Activated naive CD4-positive, alpha-beta T cell treated with Interleukin-2 at 50 U/mL for 16 hours (primary cell): Measurements from ENCODE around the gene CCNF.
"Not testable (repeated sequence)": the region's sequence is repeated elsewhere in the genome, so short reads cannot be mapped to it uniquely, and the experiment has no call there.

Experiments
- DNase-seq: peaks from one replicate; pipeline ENCODE4 v3.0.0-alpha.2; 2020

Gene CCNF

DNA sequence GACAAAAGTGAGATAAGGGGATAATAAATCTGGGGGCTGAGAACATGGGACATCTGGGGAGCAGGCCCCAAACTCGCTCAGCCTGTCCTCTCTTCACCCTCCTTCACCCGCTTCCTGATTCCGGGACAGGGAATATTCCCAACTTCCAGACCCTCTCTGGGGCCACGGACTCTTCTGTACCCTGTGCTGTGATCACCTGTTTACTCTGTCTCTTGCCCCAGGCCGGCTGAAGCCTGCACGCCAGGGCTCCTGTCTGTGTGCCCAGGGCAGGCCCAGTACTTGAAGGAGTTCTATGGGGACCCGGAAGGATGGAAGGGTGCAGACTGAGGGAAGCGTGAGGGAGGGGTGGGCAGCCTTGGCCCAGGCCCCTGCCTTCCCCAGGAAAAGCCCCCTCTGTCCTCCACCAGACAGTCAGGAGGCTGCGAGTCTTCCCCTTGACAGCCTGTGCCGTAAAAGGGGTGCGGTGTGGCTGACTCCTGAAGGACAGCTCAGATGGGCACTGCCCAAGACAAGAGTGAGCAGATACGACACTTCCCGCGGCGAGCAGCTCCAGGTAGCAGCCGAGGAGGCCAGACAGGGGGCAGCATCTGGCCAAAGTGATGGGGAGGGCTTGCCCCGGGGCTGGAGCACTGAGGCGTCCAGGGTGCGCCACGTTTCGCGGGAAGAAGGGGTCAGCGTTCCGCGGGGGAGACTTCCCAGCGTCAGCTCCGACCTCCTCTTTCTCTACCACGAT, 1.0 kb upstream of the CCNF start:
- peak; percentile 13 for DNase-seq

- DNase-seq = no peak
Measured at GRCh38 chr16:2428784-2429033, 538 bp upstream of the CCNF start.

GRCh38 chr16:2429771-2430663, 770 bp downstream of the CCNF start:
- peak; percentile 9 for DNase-seq

GRCh38 chr16:2432286-2432685, 3.0 kb downstream of the CCNF start:
- DNase-seq = no peak

DNA sequence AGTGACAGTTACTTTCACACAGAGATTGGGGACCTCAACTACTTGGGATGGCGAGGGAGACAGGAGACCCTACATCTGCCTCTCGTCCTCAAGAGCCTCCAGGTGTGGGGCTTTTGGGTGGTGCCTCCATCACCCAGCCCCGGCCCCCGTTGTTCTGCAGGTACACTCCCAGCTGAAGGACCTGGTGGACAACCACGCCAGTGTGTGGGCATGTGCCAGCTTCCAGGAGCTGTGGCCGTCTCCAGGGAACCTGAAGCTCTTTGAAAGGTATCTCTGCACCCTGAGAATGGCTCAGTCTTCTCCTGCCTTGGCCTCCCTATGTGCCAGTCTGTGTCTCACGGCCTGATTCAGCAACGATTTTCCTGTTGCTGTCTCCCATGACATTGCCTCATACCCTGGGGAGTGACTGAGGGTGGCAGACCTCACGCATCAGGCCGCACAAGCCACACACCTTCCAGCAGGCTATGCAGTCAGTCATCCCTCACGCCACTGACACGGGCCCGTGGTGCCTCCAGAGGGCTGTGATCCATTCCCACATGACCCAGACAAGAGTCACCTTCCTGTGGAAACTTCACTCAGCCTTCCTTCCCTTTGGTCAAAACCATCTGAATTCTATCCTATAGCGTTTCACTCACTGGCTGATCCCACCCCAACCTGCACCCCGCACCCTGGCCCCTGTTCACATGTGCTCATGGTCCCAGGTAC, 3.7 kb downstream of the CCNF start:
- no peak for DNase-seq

GRCh38 chr16:2435236-2435635, 6.0 kb downstream of the CCNF start:
- not testable (repeated sequence) for DNase-seq

DNA sequence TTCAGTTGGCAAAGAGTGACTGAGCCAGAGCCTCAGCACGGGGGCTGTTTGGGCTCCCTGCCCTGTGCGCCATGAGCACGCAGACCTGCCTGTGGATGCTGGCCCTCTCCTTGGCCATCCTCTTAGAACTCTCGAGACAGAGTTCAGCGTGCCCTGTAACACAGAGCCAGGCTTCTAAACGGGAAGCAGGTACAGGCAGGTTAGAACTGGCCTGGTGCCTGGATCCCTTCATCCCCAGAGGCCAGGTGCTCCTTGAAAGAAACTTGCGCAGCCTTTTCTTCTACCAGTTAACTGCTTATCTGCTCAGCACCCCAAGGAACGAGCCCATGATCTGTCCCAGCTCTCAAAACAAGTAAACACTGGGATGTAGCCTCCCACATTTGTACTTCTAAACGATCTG, 6.9 kb downstream of the CCNF start:
- no peak for DNase-seq

GRCh38 chr16:2437032-2437790, 8.0 kb downstream of the CCNF start:
- DNase-seq = no peak

GRCh38 chr16:2438121-2438520, 8.9 kb downstream of the CCNF start:
- no peak for DNase-seq

DNA sequence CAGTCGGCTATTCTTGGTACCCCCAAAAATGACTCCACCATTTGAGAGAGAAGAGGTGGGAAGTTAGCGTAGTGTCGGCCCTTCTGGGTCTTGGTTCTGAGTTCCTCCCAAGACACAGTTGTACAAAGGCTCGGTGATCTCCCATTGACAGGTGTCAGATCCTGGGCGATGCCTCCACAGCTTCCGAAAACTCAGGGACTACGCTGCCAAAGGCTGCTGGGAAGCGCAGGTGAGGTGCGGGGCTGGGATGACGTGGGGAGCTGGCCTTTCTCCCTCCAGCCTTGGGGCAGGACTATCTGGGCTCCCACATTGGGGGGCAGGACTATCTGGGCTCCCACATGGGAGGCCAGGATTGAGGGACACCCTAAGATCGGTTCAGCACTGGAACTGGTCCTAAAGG, 10.4 kb downstream of the CCNF start:
- no peak for DNase-seq

- DNase-seq = not testable (repeated sequence)
Measured at GRCh38 chr16:2441143-2441804, 12.0 kb downstream of the CCNF start.

- no peak for DNase-seq
Measured at GRCh38 chr16:2443555-2443954, 14.3 kb downstream of the CCNF start.

DNA sequence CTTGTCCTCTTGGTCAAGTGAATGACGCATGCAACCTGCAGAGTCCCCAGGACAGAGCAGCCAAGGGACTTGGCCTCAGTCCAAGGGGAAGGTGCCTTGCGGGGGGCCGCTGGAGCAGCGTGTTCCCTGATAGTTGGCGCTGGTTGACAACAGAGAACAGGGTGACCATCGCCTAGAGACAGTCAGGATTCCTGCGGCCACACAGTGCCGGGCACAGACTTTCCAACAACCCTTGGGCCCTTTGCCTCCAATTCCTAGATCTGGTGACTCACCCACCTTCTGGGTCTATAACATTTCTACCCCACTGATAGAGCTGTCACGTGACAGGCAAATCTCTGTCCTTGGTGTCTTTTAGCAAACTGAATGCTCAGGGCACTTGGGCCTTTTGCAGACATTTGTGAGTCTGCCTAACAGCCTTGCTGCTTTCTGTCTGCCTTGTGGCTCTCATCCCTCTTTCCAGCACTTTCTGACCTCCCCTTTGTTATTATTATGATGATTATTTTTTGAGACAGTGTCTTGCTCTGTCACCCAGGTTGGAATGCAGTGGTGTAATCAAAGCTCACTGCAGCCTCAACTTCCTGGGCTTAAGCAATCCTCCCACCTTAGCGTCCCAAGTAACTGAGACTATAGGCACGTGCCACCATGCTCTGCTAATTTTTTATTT, 18.8 kb downstream of the CCNF start:
- DNase-seq = no peak

DNA sequence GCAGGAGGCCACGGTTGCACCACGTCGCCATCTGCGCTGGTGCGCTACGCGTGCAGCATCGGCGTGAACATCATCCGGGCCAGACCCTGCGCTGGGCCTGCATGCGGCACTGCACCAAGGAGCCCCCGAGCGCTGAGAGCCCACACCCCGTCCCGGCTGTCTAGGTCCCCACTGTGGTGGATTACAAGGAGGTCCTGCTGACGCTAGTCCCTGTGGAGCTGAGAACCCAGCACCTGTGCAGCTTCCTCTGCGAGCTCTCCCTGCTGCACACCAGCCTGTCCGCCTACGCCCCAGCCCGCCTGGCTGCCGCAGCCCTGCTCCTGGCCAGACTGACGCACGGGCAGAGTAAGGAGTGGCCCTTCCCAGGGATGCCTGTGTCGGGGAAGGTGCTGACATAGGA, 19.9 kb downstream of the CCNF start:
- DNase-seq = no peak

GRCh38 chr16:2450535-2450934, 21.3 kb downstream of the CCNF start:
- no peak for DNase-seq

DNA sequence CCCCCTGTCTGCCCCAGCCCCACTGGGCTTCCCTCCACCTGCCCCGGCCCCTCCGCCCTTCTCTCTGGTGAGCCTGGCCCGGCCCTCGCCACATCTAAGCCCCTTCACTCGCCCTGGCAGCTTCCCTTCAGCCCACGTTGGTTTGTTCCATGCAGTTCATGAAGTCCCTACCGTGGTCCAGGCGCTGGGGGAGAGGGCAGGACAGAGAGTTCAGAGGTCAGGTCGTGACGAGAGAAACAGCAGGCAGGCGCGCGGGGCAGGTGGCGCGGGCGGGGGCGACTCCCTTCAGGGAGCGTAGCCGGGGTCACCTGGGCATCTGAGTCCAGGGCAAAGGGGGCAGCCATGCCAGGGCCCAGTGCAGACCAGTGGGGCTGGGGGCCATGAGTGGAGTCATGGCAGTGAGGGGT, 21.7 kb downstream of the CCNF start:
- no peak for DNase-seq

- no peak for DNase-seq
Measured at GRCh38 chr16:2451851-2452320, 22.6 kb downstream of the CCNF start.

DNA sequence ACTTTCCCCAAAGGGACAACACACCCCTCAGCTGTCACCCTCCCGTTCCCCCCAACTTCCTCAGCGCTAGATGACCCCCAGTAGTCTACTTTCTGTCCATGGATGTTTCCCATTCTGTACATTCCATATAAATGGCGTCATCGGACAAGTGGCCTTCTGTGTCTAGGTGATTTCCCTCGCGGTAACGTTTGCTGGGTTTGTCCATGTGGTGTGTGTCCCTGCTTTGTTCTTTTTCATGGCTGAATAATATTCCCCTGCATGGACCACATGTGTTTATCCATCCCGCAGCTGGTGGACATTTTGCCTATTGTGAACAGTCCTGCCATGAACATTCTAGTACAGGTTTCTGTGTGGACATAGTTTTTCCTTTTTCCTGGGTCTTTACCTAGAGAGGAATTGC, 23.4 kb downstream of the CCNF start:
- no peak for DNase-seq

DNA sequence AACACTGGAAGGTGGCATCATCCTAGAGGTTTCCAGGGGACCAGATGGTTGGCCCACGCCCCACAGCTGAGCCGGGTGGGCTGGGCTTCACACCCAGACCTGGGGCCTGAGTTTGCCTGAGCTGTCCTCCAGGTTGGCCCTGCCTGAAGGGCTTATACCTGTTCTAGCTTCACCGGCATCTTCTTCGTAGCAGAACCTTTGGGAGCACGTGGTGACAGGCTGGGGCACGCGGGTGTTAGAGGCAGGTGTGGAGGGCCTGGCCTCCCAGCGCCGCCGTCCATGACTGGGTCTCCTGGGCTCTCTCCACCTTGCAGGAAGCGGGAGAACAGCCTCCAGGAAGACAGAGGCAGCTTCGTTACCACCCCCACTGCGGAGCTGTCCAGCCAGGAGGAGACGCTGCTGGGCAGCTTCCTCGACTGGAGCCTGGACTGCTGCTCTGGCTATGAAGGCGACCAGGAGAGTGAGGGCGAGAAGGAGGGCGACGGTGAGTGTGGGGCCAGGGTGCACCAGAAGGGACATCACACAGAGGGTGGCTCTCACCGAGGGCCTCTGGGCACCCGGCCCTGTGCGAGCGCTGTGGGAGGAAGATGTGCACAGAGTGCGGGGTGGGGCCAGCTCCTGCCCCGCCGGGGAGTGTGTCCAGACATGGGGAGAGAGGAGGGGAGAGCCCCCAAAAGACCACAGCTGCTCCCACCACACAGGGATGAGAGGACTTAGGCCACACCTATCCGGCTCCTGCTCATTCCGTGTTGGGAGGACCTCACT, 26.0 kb downstream of the CCNF start:
- DNase-seq = no peak

GRCh38 chr16:2456551-2457153, 27.4 kb downstream of the CCNF start:
- no peak for DNase-seq

GRCh38 chr16:2457267-2457666, 28.0 kb downstream of the CCNF start:
- DNase-seq = no peak
